Esophagus squamous epithelium (tissue), 4 donors: ENCODE results near the gene SEMG1.

Experiments
- CTCF ChIP-seq, 6 experiments: fragments of 450-650 bp in 4 of 6; fragments of 200-600 bp in 2 of 6; sonication (generic) in 2 of 6; IDR thresholded peaks; one replicate each; pipeline ENCODE4 v1.5.1; 2016 to 2019; ENCODE audit warnings: antibody characterized with exemption in 6 of 6, mild to moderate bottlenecking in 4 of 6, moderate library complexity in 4 of 6
- POLR2A ChIP-seq, 4 donors: fragments of 450-650 bp; IDR thresholded peaks; one replicate each; pipeline ENCODE4 v1.6.1; 2017; ENCODE audit warnings: antibody characterized with exemption in 4 of 4, mild to moderate bottlenecking in 4 of 4, moderate library complexity in 3 of 4

- TF ChIP-seq CTCF (IDR thresholded peaks at IDR 0.05) (no peak), POLR2A (IDR thresholded peaks at IDR 0.05) (no peak)
Observed at GRCh38 chr20:45176526-45177267, 30.1 kb upstream of the SEMG1 start.
